ENCODE results near the gene KRTAP5-1.

Gene KRTAP5-1

GRCh38 chr11:1549338-1550330 lies 35.4 kb downstream of the KRTAP5-1 start:
- Histone ChIP-seq H3K9me3 (ENCODE audit: control insufficient read depth in 2 of 2, low read length in 2 of 2) (no peaks in the 10 kb centered on the region), H3K4me3 (ENCODE audit: low read length in 2 of 2) (no peak overlapping the region), H3K4me1 (ENCODE audit: control insufficient read depth, insufficient read depth, low read length) (peaks cover 42% of the 10 kb centered on the region), H3K36me3 (ENCODE audit: control insufficient read depth in 2 of 2, insufficient read depth in 2 of 2, low read length in 2 of 2) (no peaks in the 10 kb centered on the region), H3K9ac (ENCODE audit: low read length in 2 of 2) (no peak overlapping the region), H3K27me3 (ENCODE audit: control insufficient read depth in 1 of 2, insufficient read depth in 2 of 2, low read length in 2 of 2) (peaks cover 5 to 20% of the 10 kb centered on the region in 2 donors), H3K27ac (ENCODE audit: low read length) (peak overlapping the region; percentile 64)

GRCh38 chr11:1548221-1549070 lies 36.6 kb downstream of the KRTAP5-1 start:
- peaks cover 6 to 20% of the 10 kb centered on the region in 2 donors for H3K27me3 ChIP-seq (ENCODE audit: control insufficient read depth in 1 of 2, insufficient read depth in 2 of 2, low read length in 2 of 2)
- H3K27ac ChIP-seq (ENCODE audit: low read length) = peak overlapping the region; percentile 64
- peaks cover 34% of the 10 kb centered on the region for H3K4me1 ChIP-seq (ENCODE audit: control insufficient read depth, insufficient read depth, low read length)
- H3K4me3 ChIP-seq (ENCODE audit: low read length in 2 of 2) = peak overlapping the region; percentile 46 to 58
- H3K9me3 ChIP-seq (ENCODE audit: control insufficient read depth in 2 of 2, low read length in 2 of 2) = no peaks in the 10 kb centered on the region
- peak overlapping the region in 1 of 2 donors; percentile 9 for H3K9ac ChIP-seq (ENCODE audit: low read length in 2 of 2)
- H3K36me3 ChIP-seq (ENCODE audit: control insufficient read depth in 2 of 2, insufficient read depth in 2 of 2, low read length in 2 of 2) = no peaks in the 10 kb centered on the region

- peaks cover 29% of the 10 kb centered on the region for H3K4me1 ChIP-seq (ENCODE audit: control insufficient read depth, insufficient read depth, low read length)
- H3K9ac ChIP-seq (ENCODE audit: low read length in 2 of 2) = no peak overlapping the region
- peaks cover 8 to 20% of the 10 kb centered on the region in 2 donors for H3K27me3 ChIP-seq (ENCODE audit: control insufficient read depth in 1 of 2, insufficient read depth in 2 of 2, low read length in 2 of 2)
- H3K9me3 ChIP-seq (ENCODE audit: control insufficient read depth in 2 of 2, low read length in 2 of 2) = no peaks in the 10 kb centered on the region
- H3K27ac ChIP-seq (ENCODE audit: low read length) = peak overlapping the region; percentile 64
- H3K4me3 ChIP-seq (ENCODE audit: low read length in 2 of 2) = peak overlapping the region in 1 of 2 donors; percentile 71
- H3K36me3 ChIP-seq (ENCODE audit: control insufficient read depth in 2 of 2, insufficient read depth in 2 of 2, low read length in 2 of 2) = no peaks in the 10 kb centered on the region
These were observed 37.5 kb downstream of the KRTAP5-1 start for GRCh38 chr11:1547467-1548098.

GRCh38 chr11:1546536-1547466 lies 38.3 kb downstream of the KRTAP5-1 start:
- peaks cover 25% of the 10 kb centered on the region for H3K4me1 ChIP-seq (ENCODE audit: control insufficient read depth, insufficient read depth, low read length)
- H3K36me3 ChIP-seq (ENCODE audit: control insufficient read depth in 2 of 2, insufficient read depth in 2 of 2, low read length in 2 of 2) = no peaks in the 10 kb centered on the region
- no peak overlapping the region for H3K27ac ChIP-seq (ENCODE audit: low read length)
- H3K27me3 ChIP-seq (ENCODE audit: control insufficient read depth in 1 of 2, insufficient read depth in 2 of 2, low read length in 2 of 2) = peaks cover 8 to 25% of the 10 kb centered on the region in 2 donors
- peak overlapping the region; percentile 12 to 71 for H3K4me3 ChIP-seq (ENCODE audit: low read length in 2 of 2)
- H3K9me3 ChIP-seq (ENCODE audit: control insufficient read depth in 2 of 2, low read length in 2 of 2) = no peaks in the 10 kb centered on the region
- H3K9ac ChIP-seq (ENCODE audit: low read length in 2 of 2) = no peak overlapping the region

- Histone ChIP-seq H3K27ac (ENCODE audit: low read length) (no peak overlapping the region), H3K36me3 (ENCODE audit: control insufficient read depth in 2 of 2, insufficient read depth in 2 of 2, low read length in 2 of 2) (no peaks in the 10 kb centered on the region), H3K27me3 (ENCODE audit: control insufficient read depth in 1 of 2, insufficient read depth in 2 of 2, low read length in 2 of 2) (peaks cover 8 to 25% of the 10 kb centered on the region in 2 donors), H3K4me3 (ENCODE audit: low read length in 2 of 2) (no peak overlapping the region), H3K4me1 (ENCODE audit: control insufficient read depth, insufficient read depth, low read length) (peaks cover 25% of the 10 kb centered on the region), H3K9ac (ENCODE audit: low read length in 2 of 2) (no peak overlapping the region), H3K9me3 (ENCODE audit: control insufficient read depth in 2 of 2, low read length in 2 of 2) (no peaks in the 10 kb centered on the region)
These were observed 39.0 kb downstream of the KRTAP5-1 start for GRCh38 chr11:1546077-1546535.

GRCh38 chr11:1545432-1545831 lies 39.7 kb downstream of the KRTAP5-1 start:
- Histone ChIP-seq H3K4me3 (ENCODE audit: low read length in 2 of 2) (no peak overlapping the region), H3K4me1 (ENCODE audit: control insufficient read depth, insufficient read depth, low read length) (peaks cover 25% of the 10 kb centered on the region), H3K27me3 (ENCODE audit: control insufficient read depth in 1 of 2, insufficient read depth in 2 of 2, low read length in 2 of 2) (peaks cover 8 to 25% of the 10 kb centered on the region in 2 donors), H3K36me3 (ENCODE audit: control insufficient read depth in 2 of 2, insufficient read depth in 2 of 2, low read length in 2 of 2) (no peaks in the 10 kb centered on the region), H3K9ac (ENCODE audit: low read length in 2 of 2) (no peak overlapping the region), H3K9me3 (ENCODE audit: control insufficient read depth in 2 of 2, low read length in 2 of 2) (no peaks in the 10 kb centered on the region), H3K27ac (ENCODE audit: low read length) (no peak overlapping the region)

- Histone ChIP-seq H3K9me3 (ENCODE audit: control insufficient read depth in 2 of 2, low read length in 2 of 2) (no peaks in the 10 kb centered on the region), H3K4me1 (ENCODE audit: control insufficient read depth, insufficient read depth, low read length) (peaks cover 25% of the 10 kb centered on the region), H3K4me3 (ENCODE audit: low read length in 2 of 2) (no peak overlapping the region), H3K36me3 (ENCODE audit: control insufficient read depth in 2 of 2, insufficient read depth in 2 of 2, low read length in 2 of 2) (no peaks in the 10 kb centered on the region), H3K9ac (ENCODE audit: low read length in 2 of 2) (no peak overlapping the region), H3K27ac (ENCODE audit: low read length) (no peak overlapping the region), H3K27me3 (ENCODE audit: control insufficient read depth in 1 of 2, insufficient read depth in 2 of 2, low read length in 2 of 2) (peaks cover 8 to 25% of the 10 kb centered on the region in 2 donors)
These were observed 40.5 kb downstream of the KRTAP5-1 start for GRCh38 chr11:1544536-1544935.

- no peak overlapping the region for H3K9ac ChIP-seq (ENCODE audit: low read length in 2 of 2)
- peaks cover 9 to 25% of the 10 kb centered on the region in 2 donors for H3K27me3 ChIP-seq (ENCODE audit: control insufficient read depth in 1 of 2, insufficient read depth in 2 of 2, low read length in 2 of 2)
- no peaks in the 10 kb centered on the region for H3K9me3 ChIP-seq (ENCODE audit: control insufficient read depth in 2 of 2, low read length in 2 of 2)
- no peak overlapping the region for H3K4me3 ChIP-seq (ENCODE audit: low read length in 2 of 2)
- H3K27ac ChIP-seq (ENCODE audit: low read length) = no peak overlapping the region
- H3K36me3 ChIP-seq (ENCODE audit: control insufficient read depth in 2 of 2, insufficient read depth in 2 of 2, low read length in 2 of 2) = no peaks in the 10 kb centered on the region
- H3K4me1 ChIP-seq (ENCODE audit: control insufficient read depth, insufficient read depth, low read length) = peaks cover 21% of the 10 kb centered on the region
These were observed 41.3 kb downstream of the KRTAP5-1 start for GRCh38 chr11:1543606-1544263.

GRCh38 chr11:1542267-1542666 lies 42.8 kb downstream of the KRTAP5-1 start:
- no peak overlapping the region for H3K27ac ChIP-seq (ENCODE audit: low read length)
- H3K9ac ChIP-seq (ENCODE audit: low read length in 2 of 2) = no peak overlapping the region
- no peaks in the 10 kb centered on the region for H3K36me3 ChIP-seq (ENCODE audit: control insufficient read depth in 2 of 2, insufficient read depth in 2 of 2, low read length in 2 of 2)
- peaks cover 9 to 21% of the 10 kb centered on the region in 2 donors for H3K27me3 ChIP-seq (ENCODE audit: control insufficient read depth in 1 of 2, insufficient read depth in 2 of 2, low read length in 2 of 2)
- peaks cover 0 to 3% of the 10 kb centered on the region in 2 donors for H3K9me3 ChIP-seq (ENCODE audit: control insufficient read depth in 2 of 2, low read length in 2 of 2)
- H3K4me3 ChIP-seq (ENCODE audit: low read length in 2 of 2) = no peak overlapping the region
- peaks cover 8% of the 10 kb centered on the region for H3K4me1 ChIP-seq (ENCODE audit: control insufficient read depth, insufficient read depth, low read length)
